Spleen (tissue), 11 donors: Measurements from ENCODE around the gene XG. TPM values are rescaled to one million over a fixed set of nuclear protein-coding genes. Genes with fewer than 3 reads are reported as not detected.

Source experiments
- DNase-seq: peaks from one replicate; pipeline ENCODE4 v3.0.0-alpha.2; 2020
- H3K27ac ChIP-seq, 8 donors: fragments of 200-600 bp; sonication (generic) in 7 of 8; 1 replicate in 4 of 8; 2 replicates in 4 of 8; pipeline versions ENCODE4 v1.5.0 to v1.8.0; 2016 to 2021; ENCODE audit warnings: inconsistent platforms in 4 of 8, mild to moderate bottlenecking in 4 of 8, moderate library complexity in 1 of 8
- H3K27me3 ChIP-seq, 7 donors: fragments of 200-600 bp; sonication (generic) in 6 of 7; replicated peaks in 1 of 7; 1 replicate in 4 of 7; 2 replicates in 3 of 7; pipeline versions ENCODE4 v1.5.0 to v1.8.0; 2016 to 2021; ENCODE audit warnings: inconsistent platforms in 3 of 7, mild to moderate bottlenecking in 1 of 7
- H3K36me3 ChIP-seq, 6 donors: fragments of 200-600 bp; sonication (generic) in 5 of 6; 1 replicate in 4 of 6; 2 replicates in 2 of 6; pipeline versions ENCODE4 v1.5.0 to v1.8.0; 2016 to 2021; ENCODE audit warnings: inconsistent platforms in 2 of 6
- H3K4me1 ChIP-seq, 6 donors: fragments of 200-600 bp; sonication (generic) in 5 of 6; 1 replicate in 3 of 6; 2 replicates in 3 of 6; pipeline versions ENCODE4 v1.5.0 to v1.8.0; 2016 to 2021; ENCODE audit warnings: inconsistent platforms in 3 of 6
- H3K4me3 ChIP-seq, 8 donors: fragments of 200-600 bp; sonication (generic) in 7 of 8; 1 replicate in 4 of 8; 2 replicates in 4 of 8; pipeline versions ENCODE4 v1.5.0 to v1.8.0; 2016 to 2021; ENCODE audit warnings: inconsistent platforms in 4 of 8, mild to moderate bottlenecking in 4 of 8, moderate library complexity in 2 of 8
- H3K9me3 ChIP-seq, 8 donors: fragments of 200-600 bp; sonication (generic) in 7 of 8; 1 replicate in 4 of 8; 2 replicates in 4 of 8; pipeline versions ENCODE4 v1.5.0 to v1.8.0; 2016 to 2021; ENCODE audit warnings: inconsistent platforms in 4 of 8
- CTCF ChIP-seq, 11 experiments: fragments of 200-600 bp in 7 of 11; fragments of 450-650 bp in 4 of 11; sonication (generic) in 4 of 11; IDR thresholded peaks in 8 of 11; conservative IDR thresholded peaks in 3 of 11; 1 replicate in 7 of 11; 2 replicates in 4 of 11; pipeline versions ENCODE4 v1.4.0 to v1.8.0; 2016 to 2021; ENCODE audit warnings: antibody characterized with exemption in 11 of 11, inconsistent platforms in 4 of 11, mild to moderate bottlenecking in 1 of 11
- POLR2A ChIP-seq, 3 donors: fragments of 450-650 bp; IDR thresholded peaks; one replicate each; pipeline ENCODE4 v1.5.1; 2017; ENCODE audit warnings: antibody characterized with exemption in 3 of 3, mild to moderate bottlenecking in 1 of 3
- POLR2AphosphoS5 ChIP-seq, 3 donors: sonication (generic); formaldehyde crosslinking; IDR thresholded peaks; one replicate each; pipeline ENCODE4 v1.5.1; 2017; ENCODE audit warnings: antibody characterized with exemption in 3 of 3
- WGBS, 5 donors: extraction: QIAGEN DNeasy Blood & Tissue Kit in 3 of 5; methylation state at CpG; one replicate each; pipeline versions ENCODE4 v1.1.5 to v1.1.7; 2013 to 2018; 5-methylcytosine and 5-hydroxymethylcytosine counted together
- intact Hi-C: fragments of 100-400 bp; cut with DNase I; formaldehyde crosslinking; loops from one replicate; pipeline ENCODE4 v1.15.0; 2023; ENCODE audit warnings: low total_unique reads
- polyA plus RNA-seq, 3 donors: library from polyadenylated mRNA; stranded (reverse); fragments of 200-250 nt; gene quantifications; one replicate each; pipeline ENCODE4 v1.2.1, GENCODE V29; 2013
- total RNA-seq, 7 donors: library from RNA; depleted of rRNA in 3 of 7; stranded (reverse); fragments of >200 nt in 3 of 7; fragmentation: NEBNext Ultra II Directional in 4 of 7; extraction: Animal tissue kit (Norgen Biotek cat#: 25700) in 4 of 7; gene quantifications; one replicate each; pipeline versions ENCODE4 v1.1.0 to v1.2.1, GENCODE V29; 2016 to 2021
- donor health status: healthy with polysubstance abuse.
- donor health status: DM: no; HTN: no; CAD: no; lungs with moderate emphysema.
- donor health status: DM: no; HTN: no; CAD: no.
- donor health status: Bipolar disorder and iron deficiency.
- donor health status: healthy.
- donor health status: DM: no; HTN: no; CAD: no.
- donor health status: DM: yes; HTN: yes; CAD: no.

Gene XG
- total and polyA plus RNA-seq, 10 donors = 0.03 to 0.87 (median 0.20) TPM; not detected in 4

GRCh38 chrX:2862404-2862803 lies 110.6 kb downstream of the XG start:
- Histone ChIP-seq H3K4me1 (no peaks in the 10 kb centered on the region), H3K27ac (no peak overlapping the region), H3K36me3 (no peaks in the 10 kb centered on the region), H3K9me3 (no peaks in the 10 kb centered on the region), H3K27me3 (peaks cover 0 to 12% (median 0%) of the 10 kb centered on the region in 7 donors), H3K4me3 (no peak overlapping the region)
- 55 to 92% (median 75%) methylated on average over 5 to 9 of the region's 9 CpGs for WGBS, 5 donors
- TF ChIP-seq POLR2AphosphoS5 (IDR thresholded peaks at IDR 0.05) = no peak
- no peak for TF ChIP-seq CTCF (IDR thresholded peaks at IDR 0.05 in 8 of 11, conservative IDR thresholded peaks at IDR 0.05 in 3 of 11)
- TF ChIP-seq POLR2A (IDR thresholded peaks at IDR 0.05) = no peak
- DNase-seq = no peak
- intact Hi-C loops = no loop called here

GRCh38 chrX:2863646-2864045 lies 111.8 kb downstream of the XG start:
- no peaks in the 10 kb centered on the region for H3K9me3 ChIP-seq
- no peak overlapping the region for H3K4me3 ChIP-seq
- no peak for DNase-seq
- intact Hi-C loops = no loop called here
- H3K27me3 ChIP-seq = peaks cover 0 to 12% (median 0%) of the 10 kb centered on the region in 7 donors
- H3K27ac ChIP-seq = no peak overlapping the region
- no peaks in the 10 kb centered on the region for H3K36me3 ChIP-seq
- no peak for TF ChIP-seq POLR2AphosphoS5 (IDR thresholded peaks at IDR 0.05)
- no peak for TF ChIP-seq CTCF (IDR thresholded peaks at IDR 0.05 in 8 of 11, conservative IDR thresholded peaks at IDR 0.05 in 3 of 11)
- no peak for TF ChIP-seq POLR2A (IDR thresholded peaks at IDR 0.05)
- 65 to 83% (median 66%) methylated on average over 6 of the region's 6 CpGs for WGBS, 5 donors
- H3K4me1 ChIP-seq = no peaks in the 10 kb centered on the region

Other genes starting within 250 kb of the XG start
- gene CD99, start 60.7 kb upstream of the XG start, total RNA-seq = 100 to 1,000 TPM; 109 to 316 (median 180) TPM
- gene CD99, start 60.7 kb upstream of the XG start, polyA plus RNA-seq = 100 to 1,000 TPM; 101 to 219 (median 189) TPM
- under 1 TPM in 5 of 7 donors, not detected in 2; 0.22 to 0.92 (median 0.30) TPM for gene GYG2, start 76.9 kb downstream of the XG start, total RNA-seq
- under 1 TPM; 0.33 to 0.53 (median 0.38) TPM for gene GYG2, start 76.9 kb downstream of the XG start, polyA plus RNA-seq
- 10 to 100 TPM; 11.8 to 22.0 (median 18.9) TPM for gene ARSD, start 177.3 kb downstream of the XG start, total RNA-seq
- 1 to 10 TPM; 2.8 to 5.0 (median 4.7) TPM for gene ARSD, start 177.3 kb downstream of the XG start, polyA plus RNA-seq